RKO (cell line): Measurements from ENCODE around the gene DUSP22.

Experiments used
- DNase-seq: peaks from one replicate; pipeline ENCODE4 v3.0.0-alpha.2; 2016; ENCODE audit warnings: low spot score

DUSP22 gene

DNA sequence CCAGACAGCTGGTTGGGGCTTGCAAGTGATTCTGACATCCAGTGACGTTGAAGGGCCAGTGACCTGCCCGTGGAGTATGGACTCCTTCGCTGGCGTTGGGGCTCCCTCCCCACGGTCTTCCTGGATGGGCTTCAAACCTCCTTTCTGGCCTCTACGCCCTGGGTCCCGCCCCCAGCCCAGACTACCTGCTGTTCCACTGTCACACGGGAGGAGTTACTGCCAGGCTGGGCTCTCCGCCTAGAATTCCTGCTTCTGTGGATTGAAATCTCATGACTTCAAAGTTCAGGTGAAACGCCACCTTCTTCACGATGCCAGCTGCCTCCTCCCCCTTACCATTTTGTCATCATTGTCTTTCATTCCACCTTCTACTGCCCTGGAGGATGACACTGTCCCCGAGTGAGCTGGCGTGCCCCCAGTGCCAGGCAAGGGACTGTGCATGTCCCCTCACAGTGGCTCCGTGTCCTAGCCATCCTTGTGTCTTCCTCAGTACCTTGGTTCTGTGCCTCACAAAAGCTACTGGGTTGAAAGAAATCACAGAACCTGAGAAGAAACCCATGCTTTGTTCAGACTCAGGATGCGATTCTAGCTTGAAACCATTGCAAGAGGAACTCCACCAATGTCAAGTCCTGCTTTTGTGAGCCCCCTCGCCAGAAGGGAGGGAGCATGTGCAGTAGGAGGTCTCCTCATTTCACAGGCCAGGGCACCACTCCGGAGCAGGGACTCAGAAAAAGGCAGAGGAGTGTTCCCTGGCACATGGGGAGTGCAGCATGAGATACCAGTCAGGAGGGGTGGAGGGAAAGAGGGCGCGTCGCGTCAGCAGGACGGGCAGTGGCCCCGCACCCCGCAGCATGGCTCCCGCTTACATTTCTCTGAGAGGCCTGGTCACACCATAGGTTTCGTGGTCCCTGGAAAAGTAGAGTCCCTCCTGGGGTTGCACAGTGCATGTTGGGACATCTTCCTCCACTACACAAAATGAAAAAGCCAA lies 88.2 kb downstream of the DUSP22 start:
- no peak for DNase-seq

DNA sequence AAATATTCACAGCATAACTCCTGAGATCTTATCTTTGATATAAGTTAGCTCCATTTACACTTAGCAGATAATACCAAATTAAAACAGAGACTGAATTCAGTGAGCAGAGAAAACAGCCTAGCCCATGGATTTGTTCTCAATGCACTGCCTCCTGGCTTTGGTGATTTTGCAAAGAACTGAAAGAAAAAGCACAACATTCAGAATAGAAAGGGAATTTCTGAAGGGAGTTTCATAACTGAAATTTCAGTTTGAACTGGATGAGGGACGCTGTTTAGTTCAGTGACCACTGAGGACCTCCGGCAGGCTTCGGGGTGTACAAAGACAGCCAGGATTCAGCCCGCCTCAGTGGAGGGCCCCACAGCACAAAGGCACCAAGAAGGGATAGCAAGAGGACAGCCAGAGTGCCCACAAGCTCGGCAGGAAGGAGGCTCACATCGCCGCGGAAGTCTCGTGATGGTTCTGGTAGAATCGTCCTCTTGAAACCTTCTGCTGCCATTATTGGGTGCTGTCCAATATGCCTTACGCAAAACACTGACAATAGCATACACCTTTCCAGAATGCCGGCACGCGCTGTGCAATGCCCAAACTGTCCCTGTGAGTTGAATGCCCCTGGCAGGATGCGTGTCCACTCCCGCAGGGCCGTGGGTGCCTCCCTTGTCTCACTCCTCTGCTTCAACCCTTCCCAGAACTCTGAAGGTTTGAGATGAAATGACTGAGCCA lies 89.6 kb downstream of the DUSP22 start:
- DNase-seq = no peak

DNA sequence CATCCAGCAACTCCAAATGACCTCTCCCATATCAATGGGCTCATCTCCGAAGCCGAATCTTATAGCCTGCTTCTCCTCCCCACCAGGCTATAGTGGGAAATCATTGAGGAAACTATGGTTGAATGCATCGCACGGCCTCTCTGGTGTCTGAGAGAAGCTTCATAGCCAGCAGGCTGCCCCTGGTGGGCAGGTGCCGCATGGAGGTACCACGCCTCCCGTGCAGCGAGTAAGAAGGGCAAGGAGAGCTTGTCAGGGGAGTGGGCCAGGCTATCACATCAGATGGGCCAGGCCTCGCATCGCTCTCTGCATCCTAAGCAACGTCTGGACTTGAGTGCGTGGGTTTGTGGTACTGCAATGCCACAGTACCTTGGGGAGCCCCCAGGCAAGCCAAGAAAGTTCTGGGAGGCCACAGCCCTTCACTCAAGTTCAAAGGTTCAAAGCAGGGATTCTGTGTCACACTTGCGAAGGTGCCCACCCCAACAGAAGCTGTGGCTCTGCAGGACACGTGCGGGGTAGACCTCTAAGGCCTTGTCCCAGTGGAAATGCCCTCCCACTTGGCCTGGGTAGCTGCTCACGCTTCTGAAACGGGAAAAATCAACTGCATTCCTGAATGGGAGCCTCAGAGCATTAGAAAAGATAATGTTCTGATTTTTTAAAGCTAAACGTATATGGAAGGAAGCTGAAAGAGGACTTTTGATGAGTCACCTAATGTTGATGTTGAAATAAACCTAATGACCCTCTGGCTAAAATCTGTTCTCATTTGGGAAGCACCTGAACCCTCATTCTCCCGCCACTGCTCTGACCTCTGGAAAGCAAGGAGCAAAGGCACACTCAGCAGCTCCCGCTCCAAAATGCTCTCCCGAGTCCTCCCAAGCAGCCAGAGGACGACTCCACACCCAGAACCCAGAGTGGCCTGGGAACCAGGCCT lies 90.9 kb downstream of the DUSP22 start:
- DNase-seq = no peak

DNA sequence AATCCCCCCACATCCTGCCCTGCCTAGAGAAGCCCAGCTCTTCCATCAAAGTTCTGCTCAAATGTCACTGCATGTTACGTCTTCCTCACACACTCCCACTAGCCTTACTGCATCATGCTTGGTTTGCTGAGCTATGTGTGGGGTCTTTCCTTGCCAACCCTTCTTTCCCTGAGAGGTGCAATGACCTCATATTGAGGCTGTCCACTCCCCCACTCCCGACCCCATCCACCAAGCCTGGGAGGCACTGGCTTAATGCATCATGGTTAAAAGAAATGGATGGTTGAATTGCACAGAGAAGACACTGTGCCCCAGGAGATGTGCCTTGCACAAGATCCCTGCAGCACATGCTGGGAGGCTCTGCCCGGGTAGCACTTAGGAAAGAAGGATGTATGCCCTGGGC lies 91.6 kb downstream of the DUSP22 start:
- no peak for DNase-seq

DNA sequence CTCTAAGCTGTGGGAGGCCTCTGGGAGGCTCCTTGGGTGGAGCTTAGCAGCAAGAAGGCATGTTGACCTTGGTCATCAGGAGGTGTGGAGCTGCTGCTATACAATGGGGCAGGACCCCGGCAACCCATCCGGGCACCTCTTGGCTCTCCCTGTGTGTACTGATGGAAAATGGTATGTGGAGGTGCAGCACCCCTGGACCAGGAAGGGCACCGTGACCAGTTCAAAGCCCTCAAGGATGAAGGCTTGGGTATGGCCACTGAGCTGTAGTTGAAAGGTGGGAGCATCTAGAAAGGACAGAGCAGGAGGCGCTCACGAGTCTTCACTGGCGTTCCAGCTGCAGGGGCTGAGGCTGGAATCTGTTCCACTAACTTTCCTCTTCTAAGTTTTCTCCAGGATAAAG lies 92.6 kb downstream of the DUSP22 start:
- no peak for DNase-seq

DNA sequence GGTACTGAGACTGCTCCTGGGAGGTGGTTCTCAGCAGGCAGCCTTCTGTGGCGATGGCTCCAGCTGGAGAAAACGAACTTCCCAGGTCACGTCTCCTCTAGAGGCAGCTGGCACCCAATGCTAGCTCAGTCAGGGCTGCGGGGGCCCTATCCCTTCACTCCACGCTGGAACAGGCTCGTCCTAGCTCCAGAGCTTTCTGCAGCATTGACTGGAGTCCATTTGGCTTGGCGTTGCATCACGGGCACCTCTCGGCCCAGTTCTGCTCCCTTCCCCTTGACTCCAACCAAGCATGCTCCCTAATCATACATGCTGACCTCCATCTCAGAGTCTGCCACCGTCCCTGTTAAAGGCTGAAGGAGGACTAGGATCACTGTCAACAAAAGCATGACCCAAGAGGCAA lies 93.3 kb downstream of the DUSP22 start:
- no peak for DNase-seq

DNA sequence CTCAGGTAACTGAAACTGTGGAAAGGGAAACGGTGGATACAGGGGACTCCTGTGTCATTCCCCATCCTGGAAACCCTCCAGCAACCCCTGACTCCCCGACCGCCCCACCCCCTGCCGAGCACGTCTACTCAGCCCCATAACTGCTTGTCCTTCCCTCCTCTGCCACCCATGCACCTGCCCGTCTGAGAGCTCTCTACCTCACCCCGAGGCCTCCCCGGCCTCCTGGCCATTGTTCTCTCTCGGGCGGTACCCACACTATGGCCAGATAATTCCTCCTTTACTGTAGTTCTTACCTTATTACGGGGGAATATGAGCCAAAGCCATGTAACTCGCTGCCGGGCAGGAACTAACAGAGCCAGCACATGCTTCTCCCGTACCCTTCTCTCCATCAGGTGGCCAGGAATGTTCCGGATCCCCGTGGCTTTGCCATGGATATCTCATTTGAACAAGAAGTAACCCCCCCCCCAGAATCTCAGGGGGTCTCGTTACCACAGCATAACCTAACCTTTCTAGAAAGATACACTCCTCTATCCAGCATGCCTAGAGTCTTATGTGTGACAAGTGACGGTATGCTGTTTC lies 94.5 kb downstream of the DUSP22 start:
- no peak for DNase-seq

DNA sequence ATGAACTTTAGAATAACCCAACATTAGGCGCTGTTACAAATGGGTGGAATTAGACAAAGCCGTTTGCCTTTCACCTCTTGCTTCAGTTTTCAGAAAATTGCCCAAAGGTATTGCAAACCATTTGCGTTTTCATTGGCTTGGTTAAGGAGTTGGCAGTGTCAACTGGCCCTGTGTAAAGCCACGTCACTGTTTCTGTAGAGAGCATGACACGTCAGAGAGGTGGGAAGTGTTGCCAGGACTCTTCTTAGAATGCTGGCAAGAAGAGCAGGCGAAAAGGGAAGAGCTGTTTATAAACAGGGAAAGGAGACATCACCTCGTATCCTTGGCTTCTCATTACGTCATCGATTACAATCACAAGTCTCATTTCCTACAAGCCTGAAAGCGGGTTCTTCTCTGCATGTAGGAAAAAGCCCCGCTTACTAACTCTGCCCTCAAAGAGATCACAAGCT lies 95.0 kb downstream of the DUSP22 start:
- no peak for DNase-seq

DNA sequence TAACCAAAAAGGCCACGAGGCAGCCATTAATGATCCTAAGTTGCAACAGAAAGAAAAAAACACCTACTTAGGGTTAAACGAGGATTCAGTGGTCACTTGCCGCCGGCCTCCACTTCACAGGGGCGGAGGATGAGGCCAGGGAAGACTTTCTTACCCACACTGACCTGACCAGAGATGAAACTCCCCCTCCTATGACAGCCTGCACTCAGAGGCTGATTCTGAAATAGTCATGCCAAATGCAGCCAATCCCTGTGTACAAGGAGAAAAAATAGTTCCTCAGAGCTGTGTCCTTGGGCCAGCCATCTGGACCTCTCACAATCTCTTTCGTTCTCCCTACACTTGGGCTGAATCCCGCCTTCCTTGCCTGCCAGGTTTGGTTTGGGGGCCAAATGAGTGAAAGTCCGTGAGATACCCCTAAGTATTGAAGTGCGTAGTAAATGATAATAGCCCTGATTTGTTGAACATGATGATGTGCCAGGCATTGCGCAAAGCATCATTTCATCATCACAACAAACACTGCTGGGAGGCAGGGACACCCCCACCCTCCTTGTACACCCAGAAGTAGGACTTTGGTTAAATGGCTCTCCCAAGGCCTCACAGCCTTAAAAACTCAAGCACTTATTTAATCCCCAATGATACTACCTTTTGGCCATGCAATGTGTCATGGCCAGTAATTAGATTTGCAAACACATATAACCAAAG lies 96.1 kb downstream of the DUSP22 start:
- DNase-seq = no peak

DNA sequence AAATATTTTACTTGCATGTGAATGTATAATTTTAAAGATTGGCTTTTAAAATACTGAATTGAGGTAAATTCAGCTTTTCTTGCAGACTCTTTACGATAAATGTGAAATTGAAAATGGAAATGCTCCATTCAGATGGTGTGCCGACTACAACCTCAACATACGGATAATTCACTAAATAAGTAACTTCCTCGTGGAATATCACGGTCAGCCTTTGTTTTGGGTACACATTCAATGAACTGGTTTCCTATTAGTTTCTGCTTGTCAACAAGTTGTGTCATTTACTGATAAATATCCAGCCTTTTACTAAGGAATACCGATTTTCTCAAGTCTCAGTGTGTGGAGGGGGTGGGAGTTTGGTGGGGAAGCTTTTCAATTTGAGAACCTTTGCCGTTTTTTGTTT lies 96.9 kb downstream of the DUSP22 start:
- no peak for DNase-seq

DNA sequence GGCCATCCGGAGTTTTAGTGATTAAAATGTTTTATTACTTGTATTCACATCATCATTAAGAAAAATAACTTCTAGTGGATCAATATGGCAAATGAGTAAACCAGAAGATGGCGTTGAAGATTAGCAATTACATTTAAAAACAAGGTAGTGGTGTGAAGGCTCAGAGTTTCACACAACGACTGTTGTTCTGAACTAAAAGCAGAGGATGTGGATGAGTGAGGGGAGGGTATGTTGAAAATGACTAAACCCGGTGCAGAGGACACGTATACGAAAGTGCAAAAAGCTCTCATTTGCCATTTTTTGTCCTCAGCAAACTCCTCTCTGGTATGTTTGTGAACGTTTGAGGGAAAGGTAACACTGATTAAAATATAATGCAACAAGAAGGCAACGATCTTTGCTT lies 97.3 kb downstream of the DUSP22 start:
- DNase-seq = no peak

DNA sequence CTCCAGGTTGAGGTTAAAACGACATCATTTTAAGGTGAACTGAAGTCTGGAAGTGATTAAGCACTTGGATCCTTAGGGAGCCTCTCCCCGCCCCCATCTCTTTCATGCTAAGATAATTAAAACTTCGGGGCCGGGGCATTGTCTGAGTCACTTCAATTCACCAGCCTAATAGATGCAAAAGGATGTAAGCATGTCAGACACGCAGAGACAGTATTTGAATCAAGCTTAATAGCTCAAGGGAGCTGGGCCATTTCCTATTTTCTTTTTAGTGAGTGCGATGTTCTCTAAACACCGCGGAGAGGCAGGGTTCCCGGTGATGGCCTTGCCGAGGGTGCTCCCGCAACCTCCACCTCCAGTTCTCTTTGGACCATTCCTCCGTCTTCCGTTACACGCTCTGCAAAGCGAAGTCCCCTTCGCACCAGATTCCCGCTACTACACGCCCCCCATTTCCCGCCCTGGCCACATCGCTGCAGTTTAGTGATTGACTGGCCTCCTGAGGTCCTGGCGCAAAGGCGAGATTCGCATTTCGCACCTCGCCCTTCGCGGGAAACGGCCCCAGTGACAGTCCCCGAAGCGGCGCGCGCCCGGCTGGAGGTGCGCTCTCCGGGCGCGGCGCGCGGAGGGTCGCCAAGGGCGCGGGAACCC lies 98.7 kb downstream of the DUSP22 start:
- no peak for DNase-seq

DNA sequence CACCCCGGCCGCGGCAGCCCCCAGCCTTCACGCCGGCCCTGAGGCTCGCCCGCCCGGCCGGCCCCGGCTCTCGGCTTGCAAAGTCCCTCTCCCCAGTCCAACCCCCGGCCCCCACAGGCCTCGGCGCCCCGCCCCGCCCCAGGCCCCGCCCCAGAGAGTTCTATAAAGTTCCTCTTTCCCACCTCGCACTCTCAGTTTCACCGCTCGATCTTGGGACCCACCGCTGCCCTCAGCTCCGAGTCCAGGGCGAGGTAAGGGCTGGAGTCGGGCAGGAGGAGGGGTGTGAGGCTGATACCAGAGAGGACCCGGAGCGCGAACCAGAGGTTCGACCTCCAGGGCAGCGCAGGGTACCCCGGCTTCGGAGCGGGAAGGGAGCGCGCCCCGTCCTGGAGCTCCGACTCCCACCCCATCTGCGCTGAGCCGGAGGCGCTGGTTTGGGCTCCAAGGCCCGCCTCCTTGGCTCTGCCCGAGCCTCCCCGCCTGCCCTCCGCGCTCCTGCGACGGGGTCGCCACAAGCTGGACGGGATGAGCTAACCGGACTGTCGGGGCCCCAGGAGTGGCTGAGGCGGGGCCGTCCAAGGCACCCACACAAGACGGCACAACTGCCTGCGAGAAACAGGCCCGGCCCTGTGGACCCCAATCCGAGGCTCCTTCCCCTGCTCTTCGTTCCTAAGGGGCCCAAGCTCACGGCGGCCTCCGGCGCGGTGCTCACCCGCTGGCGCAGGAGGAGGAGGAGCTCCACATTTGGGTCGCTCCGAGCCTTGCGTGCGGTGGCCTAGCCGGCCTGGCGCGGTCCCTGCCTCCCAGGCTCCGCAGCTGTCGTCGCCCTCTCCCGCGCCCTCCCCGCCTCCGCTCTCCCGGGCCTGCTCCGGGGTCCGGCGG lies 99.5 kb downstream of the DUSP22 start, which contains the start of gene IRF4:
IRF4 (plus strand) TSS at position 194 of the 882 bp plus-strand sequence. CDS start 1,401 bp downstream, outside the sequence.
- DNase-seq = no peak

DNA sequence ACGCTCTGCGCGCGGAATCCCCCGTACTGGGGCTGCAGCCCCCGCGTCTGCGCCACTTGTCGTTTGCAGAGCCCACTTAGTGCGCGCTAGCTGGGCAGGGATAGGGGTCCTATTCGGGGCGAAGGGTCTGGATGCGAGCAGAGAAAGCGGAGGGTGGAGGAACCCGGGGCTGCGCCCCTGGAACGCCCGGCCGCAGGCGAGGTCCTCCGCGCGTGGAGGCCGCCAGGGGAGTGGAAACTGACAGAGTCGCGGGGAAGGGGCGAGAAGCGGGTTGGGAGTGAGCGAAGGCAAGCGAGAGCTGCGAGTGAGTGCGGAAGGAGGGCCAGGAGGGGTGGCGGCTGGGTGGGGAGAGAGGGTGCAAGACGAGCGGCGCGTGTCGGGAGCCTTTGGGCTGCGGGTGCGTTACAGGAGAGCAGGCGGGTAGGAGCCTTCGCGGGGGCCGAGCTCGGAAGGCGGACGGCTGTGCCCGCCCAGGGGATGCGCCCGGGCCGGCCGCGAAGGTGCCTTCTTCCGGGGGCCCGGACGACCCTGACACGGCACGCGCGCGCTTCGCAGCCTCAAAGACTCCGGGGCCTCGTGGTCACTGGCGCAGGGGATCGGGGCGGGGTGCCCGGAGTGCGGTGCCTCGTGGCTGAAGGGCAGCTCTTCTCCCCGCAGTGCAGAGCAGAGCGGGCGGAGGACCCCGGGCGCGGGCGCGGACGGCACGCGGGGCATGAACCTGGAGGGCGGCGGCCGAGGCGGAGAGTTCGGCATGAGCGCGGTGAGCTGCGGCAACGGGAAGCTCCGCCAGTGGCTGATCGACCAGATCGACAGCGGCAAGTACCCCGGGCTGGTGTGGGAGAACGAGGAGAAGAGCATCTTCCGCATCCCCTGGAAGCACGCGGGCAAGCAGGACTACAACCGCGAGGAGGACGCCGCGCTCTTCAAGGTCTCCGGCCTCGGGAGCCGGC lies 100.4 kb downstream of the DUSP22 start:
- DNase-seq = no peak

DNA sequence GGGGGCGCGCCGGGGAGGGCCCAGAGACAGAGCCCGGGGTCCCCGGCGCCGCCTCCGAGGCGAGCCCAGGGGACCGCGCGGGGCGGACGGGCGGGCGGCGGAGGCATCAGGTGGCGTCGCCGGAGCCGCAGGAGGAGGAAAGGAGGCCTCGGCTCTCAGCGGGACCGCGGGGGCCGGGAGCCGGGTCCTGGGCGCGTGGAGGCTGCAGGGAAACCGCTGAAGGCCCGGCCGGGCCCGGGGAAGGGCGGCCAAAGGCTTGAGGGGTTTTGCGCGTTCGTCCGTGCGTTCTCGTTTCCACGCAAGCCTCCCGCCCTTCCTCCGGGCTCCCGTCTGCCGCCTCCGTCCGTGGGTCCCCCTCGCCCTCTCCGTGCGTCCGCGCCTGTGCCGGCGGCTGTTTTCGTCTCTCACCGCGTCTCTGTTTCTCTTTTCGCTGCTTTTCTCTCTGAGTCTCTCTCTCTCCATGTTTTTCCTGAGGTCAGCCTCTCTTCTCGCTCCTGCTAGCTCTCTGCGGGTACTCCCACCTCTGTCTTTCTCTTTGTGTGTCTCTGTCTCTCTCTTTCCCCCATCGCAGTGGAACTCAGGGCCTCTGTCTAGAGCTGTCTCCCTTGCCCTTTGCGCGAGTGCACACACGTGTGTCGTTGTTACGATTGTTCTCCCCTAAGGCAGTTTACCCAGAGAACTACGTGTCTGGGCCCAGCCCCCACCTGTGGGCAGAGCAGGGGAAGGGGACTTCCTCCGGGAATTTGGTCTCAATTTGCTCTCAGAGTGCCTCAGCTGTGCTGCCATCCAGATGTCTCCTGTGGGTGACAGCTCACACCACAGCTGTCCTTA lies 101.3 kb downstream of the DUSP22 start:
- no peak for DNase-seq

DNA sequence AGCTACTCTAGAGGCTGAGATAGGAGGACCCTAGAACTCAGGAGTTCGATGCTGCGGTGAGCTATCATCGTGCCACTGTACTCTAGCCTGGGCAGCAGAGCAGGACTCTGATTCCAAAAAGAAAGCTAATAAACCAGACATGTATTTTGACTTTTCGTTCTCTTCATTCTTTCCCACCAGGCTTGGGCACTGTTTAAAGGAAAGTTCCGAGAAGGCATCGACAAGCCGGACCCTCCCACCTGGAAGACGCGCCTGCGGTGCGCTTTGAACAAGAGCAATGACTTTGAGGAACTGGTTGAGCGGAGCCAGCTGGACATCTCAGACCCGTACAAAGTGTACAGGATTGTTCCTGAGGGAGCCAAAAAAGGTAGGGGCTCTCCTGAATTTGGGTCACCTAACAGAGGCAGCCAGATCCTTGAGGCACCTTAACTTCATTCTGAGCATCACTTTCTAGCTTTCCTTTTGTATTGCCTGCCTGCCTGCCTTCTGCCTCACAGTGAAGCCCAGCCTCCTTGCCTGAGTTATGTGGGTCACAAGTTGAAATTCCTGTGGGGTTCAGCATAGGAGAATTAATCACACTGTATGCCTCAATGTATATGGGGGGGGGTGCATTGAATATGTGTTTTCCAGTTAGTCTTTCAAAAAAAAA lies 102.5 kb downstream of the DUSP22 start:
- no peak for DNase-seq
